HEK293T (cell line): ENCODE results near the gene AKT3.

ENCODE experiments used
- CTCF ChIA-PET: fragments of 350-600 bp; formaldehyde crosslinking; extraction: SDS; loops from one replicate; lab custom pipeline; 2021; ENCODE audit warnings: antibody characterized with exemption, inconsistent platforms; lab: Yijun Ruan, JAX
- POLR2A ChIA-PET: fragments of 350-600 bp; formaldehyde crosslinking; extraction: SDS; loops from one replicate; lab custom pipeline; 2020; ENCODE audit warnings: antibody characterized with exemption, inconsistent platforms; lab: Yijun Ruan, JAX
- DNase-seq: peaks from one replicate; pipeline ENCODE4 v3.0.0; 2012; ENCODE audit warnings: mixed read lengths; ENCODE audit errors: extremely low spot score
- ARNT ChIP-seq: fragments of 450-650 bp; IDR thresholded peaks from 2 replicates; pipeline ENCODE4 v1.6.1; 2017; ENCODE audit warnings: mild to moderate bottlenecking
- BHLHE40 ChIP-seq: fragments of 450-650 bp; IDR thresholded peaks from 2 replicates; pipeline ENCODE4 v1.6.1; 2016; ENCODE audit warnings: mild to moderate bottlenecking, moderate library complexity, borderline replicate concordance
- CTBP1 ChIP-seq: fragments of 450-650 bp; IDR thresholded peaks from 2 replicates; pipeline ENCODE4 v1.6.1; 2016; ENCODE audit warnings: borderline replicate concordance
- ELF4 ChIP-seq: fragments of 450-650 bp; IDR thresholded peaks from 2 replicates; pipeline ENCODE4 v1.6.1; 2017; ENCODE audit warnings: antibody characterized with exemption
- FOXA1 ChIP-seq: fragments of 450-650 bp; IDR thresholded peaks from 2 replicates; pipeline ENCODE4 v1.6.1; 2016; ENCODE audit warnings: mild to moderate bottlenecking
- FOXK2 ChIP-seq: fragments of 450-650 bp; IDR thresholded peaks from 2 replicates; pipeline ENCODE4 v1.6.1; 2016; ENCODE audit warnings: mild to moderate bottlenecking
- FOXM1 ChIP-seq: fragments of 450-650 bp; IDR thresholded peaks from 2 replicates; pipeline ENCODE4 v1.6.1; 2017; ENCODE audit warnings: mild to moderate bottlenecking, borderline replicate concordance
- HDGF ChIP-seq: fragments of 450-650 bp; IDR thresholded peaks from 2 replicates; pipeline ENCODE4 v1.6.1; 2017; ENCODE audit warnings: antibody characterized with exemption, borderline replicate concordance
- L3MBTL2 ChIP-seq: fragments of 450-650 bp; conservative IDR thresholded peaks from 2 replicates; pipeline ENCODE4 v1.6.1; 2016; ENCODE audit warnings: mild to moderate bottlenecking
- LEF1 ChIP-seq: fragments of 450-650 bp; IDR thresholded peaks from 2 replicates; pipeline ENCODE4 v1.6.1; 2017; ENCODE audit warnings: mild to moderate bottlenecking, borderline replicate concordance
- NFRKB ChIP-seq: fragments of 450-650 bp; IDR thresholded peaks from 2 replicates; pipeline ENCODE4 v1.6.1; 2016; ENCODE audit warnings: mild to moderate bottlenecking, moderate library complexity
- PKNOX1 ChIP-seq: fragments of 450-650 bp; IDR thresholded peaks from 2 replicates; pipeline ENCODE4 v1.6.1; 2016
- SP1 ChIP-seq: fragments of 450-650 bp; IDR thresholded peaks from 2 replicates; pipeline ENCODE4 v1.6.1; 2017
- SUZ12 ChIP-seq: fragments of 450-650 bp; IDR thresholded peaks from 2 replicates; pipeline ENCODE4 v1.6.1; 2016; ENCODE audit warnings: mild to moderate bottlenecking
- TARDBP ChIP-seq: fragments of 450-650 bp; IDR thresholded peaks from 2 replicates; pipeline ENCODE4 v1.6.1; 2016
- ZNF384 ChIP-seq: fragments of 450-650 bp; IDR thresholded peaks from 2 replicates; pipeline ENCODE4 v1.6.1; 2016

AKT3 gene

GRCh38 chr1:243454328-243454997 lies 395.6 kb downstream of the AKT3 start:
- TF ChIP-seq SUZ12 (no peak), PKNOX1 (no peak), LEF1 (no peak), TARDBP (no peak)
- ChIA-PET POLR2A (no interaction called here), CTCF (no interaction called here)
- no peak for DNase-seq

GRCh38 chr1:243452092-243452491 lies 398.0 kb downstream of the AKT3 start:
- ChIA-PET CTCF (interaction anchor here (0.6 kb wide), 1 partner anchor 9 kb away, joined by 6 read pairs; no protein-coding TSS in a partner anchor), POLR2A (no interaction called here)
- TF ChIP-seq ZNF384 (0 out of 2 replicates have a peak, but pooled peaks have one; percentile 7), TARDBP (no peak), ELF4 (no peak)
- no peak for DNase-seq

- POLR2A ChIA-PET = no interaction called here
- no peak for DNase-seq
- CTCF ChIA-PET = no interaction called here
- no peak for TF ChIP-seq FOXA1
- no peak for TF ChIP-seq FOXK2
- TF ChIP-seq ZNF384 = no peak
- TF ChIP-seq LEF1 = no peak
- TF ChIP-seq HDGF = no peak
- TF ChIP-seq ARNT = no peak
- no peak for TF ChIP-seq BHLHE40
- TF ChIP-seq SP1 = no peak
- no peak for TF ChIP-seq FOXM1
- TF ChIP-seq SUZ12 = no peak
- no peak for TF ChIP-seq PKNOX1
These were observed 400.7 kb downstream of the AKT3 start for GRCh38 chr1:243449373-243449772.

- CTCF ChIA-PET = interaction anchor here (0.9 kb wide), 1 partner anchor 14 kb away, joined by 3 read pairs; no protein-coding TSS in a partner anchor
- DNase-seq = no peak
- POLR2A ChIA-PET = no interaction called here
- TF ChIP-seq FOXM1 = no peak
- TF ChIP-seq ZNF384 = no peak
- TF ChIP-seq TARDBP = no peak
- no peak for TF ChIP-seq ELF4
- TF ChIP-seq FOXA1 = no peak
- no peak for TF ChIP-seq HDGF
- TF ChIP-seq PKNOX1 = no peak
- TF ChIP-seq SUZ12 = no peak
- no peak for TF ChIP-seq BHLHE40
These were observed 402.2 kb downstream of the AKT3 start for GRCh38 chr1:243447844-243448243.

GRCh38 chr1:243447347-243447746 lies 402.7 kb downstream of the AKT3 start:
- no peak for DNase-seq
- POLR2A ChIA-PET = no interaction called here
- TF ChIP-seq ZNF384 (no peak), HDGF (no peak), ELF4 (no peak), SUZ12 (no peak), L3MBTL2 (no peak), TARDBP (no peak), FOXK2 (no peak)
- CTCF ChIA-PET = interaction anchor here (0.9 kb wide), 1 partner anchor 13 kb away, joined by 3 read pairs; no protein-coding TSS in a partner anchor

- CTCF ChIA-PET = interaction anchor here (1.0 kb wide), 1 partner anchor 8 kb away, joined by 6 read pairs; no protein-coding TSS in a partner anchor
- TF ChIP-seq FOXK2 (no peak), CTBP1 (no peak), HDGF (no peak), TARDBP (no peak), FOXM1 (no peak), SP1 (no peak), PKNOX1 (no peak), SUZ12 (no peak), FOXA1 (no peak), ELF4 (no peak), ARNT (no peak), ZNF384 (no peak), NFRKB (no peak), L3MBTL2 (no peak), LEF1 (no peak)
- DNase-seq = no peak
- POLR2A ChIA-PET = no interaction called here
These were observed 406.5 kb downstream of the AKT3 start for GRCh38 chr1:243443557-243443956.
